GM19397 (cell line): ENCODE data around the gene TMEM47.

ENCODE experiments used
- ATAC-seq: cut with Tn5 transposase; IDR thresholded peaks from one replicate; pipeline ENCODE4 v1.9.1; 2021; ENCODE audit warnings: mild to moderate bottlenecking, moderate library complexity; ENCODE audit not compliant: unreplicated experiment

TMEM47 gene

DNA sequence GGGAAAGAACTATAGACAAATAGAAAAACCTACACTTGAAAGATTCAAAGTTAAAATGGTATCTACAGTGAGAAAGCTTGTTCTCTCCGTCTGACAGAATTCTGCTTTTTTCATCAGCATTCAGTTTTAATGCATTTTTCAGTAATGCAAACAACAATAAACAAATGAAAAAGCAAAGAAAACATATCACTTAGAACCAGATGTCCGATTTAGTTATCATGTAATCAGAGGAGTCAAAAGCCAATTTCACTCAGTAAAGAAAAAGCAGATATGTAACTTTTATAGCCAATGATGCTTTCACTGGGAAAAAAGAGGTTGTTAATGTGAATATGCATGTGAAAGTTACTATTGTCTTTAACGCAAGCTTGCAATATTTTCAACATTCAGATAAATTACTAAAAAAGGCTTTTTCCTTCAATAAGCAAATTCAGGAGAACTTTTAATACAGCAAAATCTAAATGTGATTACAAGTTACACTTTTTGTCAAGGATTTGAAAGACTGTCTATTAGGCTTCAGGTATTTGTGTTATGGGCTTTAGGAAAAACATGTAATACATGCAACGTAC is 70.7 kb downstream of the TMEM47 start:
- no peak for ATAC-seq

DNA sequence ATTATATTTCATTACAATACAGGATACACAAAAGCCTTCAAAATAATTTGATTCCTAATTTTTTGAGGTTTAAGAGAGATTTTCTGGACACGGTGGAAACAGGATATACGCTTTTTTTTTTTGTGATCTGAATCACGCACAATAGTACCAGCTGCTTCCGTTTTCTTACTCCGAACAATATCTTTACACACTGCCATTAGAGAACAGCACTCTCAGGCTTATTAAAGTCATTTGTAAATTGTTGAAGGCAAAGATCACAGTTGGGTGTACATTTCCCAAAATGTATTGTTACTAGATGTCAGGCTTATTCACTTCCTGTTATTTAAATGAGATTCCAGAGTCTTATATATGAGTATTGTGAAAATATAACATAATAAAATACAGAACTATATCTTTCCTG is 71.5 kb downstream of the TMEM47 start:
- no peak for ATAC-seq

DNA sequence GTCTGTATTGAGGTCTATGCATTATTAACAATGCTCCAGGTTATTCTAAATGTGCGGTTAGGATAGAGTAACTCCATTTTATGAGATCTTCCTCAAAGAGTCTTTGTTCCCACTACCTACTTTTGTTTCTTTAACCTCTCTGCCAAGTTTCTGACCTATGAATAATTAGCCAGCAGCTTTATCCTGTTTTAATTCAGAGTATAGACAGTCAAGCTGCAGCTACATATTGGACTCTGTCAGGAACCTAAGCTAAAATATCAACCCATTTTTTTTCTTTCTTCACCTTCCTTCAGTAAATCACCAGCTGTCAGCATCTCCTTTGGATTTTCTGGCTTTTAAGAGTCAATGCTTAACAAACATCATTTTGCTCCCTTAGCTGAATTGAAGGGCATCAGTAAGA is 72.3 kb downstream of the TMEM47 start:
- ATAC-seq, result no peak

DNA sequence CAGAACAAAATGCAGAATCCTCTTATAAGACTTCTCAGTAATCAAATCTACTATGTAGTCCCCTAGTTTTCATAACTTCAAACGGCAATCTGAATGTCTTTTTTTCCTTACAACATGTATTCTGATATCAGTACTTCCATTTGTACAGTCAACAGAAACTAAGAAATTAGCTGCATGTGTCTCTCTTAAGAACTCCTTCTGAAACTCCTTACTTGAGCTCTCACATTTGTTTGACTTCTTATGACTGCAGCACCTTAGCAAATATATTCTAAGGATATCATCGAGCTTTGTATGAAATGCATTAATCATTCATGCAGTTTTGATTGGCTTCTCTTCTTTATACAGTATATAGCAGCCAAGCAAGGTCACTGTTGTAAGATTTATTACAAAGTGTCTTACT is 77.0 kb downstream of the TMEM47 start:
- ATAC-seq, result no peak

DNA sequence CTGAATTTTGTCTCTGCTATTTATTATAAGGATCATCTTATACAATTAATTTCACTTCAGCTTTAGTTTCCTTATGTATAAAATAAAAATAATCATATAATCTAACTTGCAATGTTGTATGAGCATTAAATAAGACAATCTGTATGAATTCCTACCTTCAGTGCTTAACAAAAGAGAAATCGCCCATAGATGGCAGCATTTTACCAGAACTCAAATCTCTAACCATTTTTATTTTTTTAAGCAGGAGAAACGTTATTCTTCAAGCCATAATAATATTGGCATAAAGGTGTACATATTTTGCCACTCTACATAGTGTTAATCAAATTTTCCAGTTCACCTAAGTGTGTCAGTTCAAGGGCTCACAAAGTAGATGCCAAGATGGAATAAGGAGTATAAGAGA is 78.8 kb downstream of the TMEM47 start:
- ATAC-seq, result no peak
